ENCODE measurements around the gene NTSR1.

Gene NTSR1

GRCh38 chr20:62805711-62806382, 97.2 kb downstream of the NTSR1 start:
- DNase-seq, result peak; percentile 21

- DNase-seq, result peak; percentile 22
Measured at GRCh38 chr20:62806383-62807050, 97.9 kb downstream of the NTSR1 start.

- no peak for DNase-seq
Measured at GRCh38 chr20:62807444-62808210, 99.0 kb downstream of the NTSR1 start.

- peak; percentile 98 for DNase-seq
Measured at GRCh38 chr20:62808211-62808865, 99.7 kb downstream of the NTSR1 start.

GRCh38 chr20:62809530-62810428, 101.1 kb downstream of the NTSR1 start:
- no peak for DNase-seq

GRCh38 chr20:62811320-62811719, 102.7 kb downstream of the NTSR1 start:
- no peak for DNase-seq

GRCh38 chr20:62811720-62812119, 103.1 kb downstream of the NTSR1 start:
- no peak for DNase-seq
